ENCODE results near the gene SOX13. TPM values are rescaled to one million over a fixed set of nuclear protein-coding genes. Genes with fewer than 3 reads are reported as not detected.

Gene SOX13
- total and polyA plus RNA-seq, 9 of the 15 experiments (the other 6 are each of a cell fraction or from before 2014, with no cell fraction given), result 0.03 to 0.35 (median 0.06) TPM; not detected in 5

DNA sequence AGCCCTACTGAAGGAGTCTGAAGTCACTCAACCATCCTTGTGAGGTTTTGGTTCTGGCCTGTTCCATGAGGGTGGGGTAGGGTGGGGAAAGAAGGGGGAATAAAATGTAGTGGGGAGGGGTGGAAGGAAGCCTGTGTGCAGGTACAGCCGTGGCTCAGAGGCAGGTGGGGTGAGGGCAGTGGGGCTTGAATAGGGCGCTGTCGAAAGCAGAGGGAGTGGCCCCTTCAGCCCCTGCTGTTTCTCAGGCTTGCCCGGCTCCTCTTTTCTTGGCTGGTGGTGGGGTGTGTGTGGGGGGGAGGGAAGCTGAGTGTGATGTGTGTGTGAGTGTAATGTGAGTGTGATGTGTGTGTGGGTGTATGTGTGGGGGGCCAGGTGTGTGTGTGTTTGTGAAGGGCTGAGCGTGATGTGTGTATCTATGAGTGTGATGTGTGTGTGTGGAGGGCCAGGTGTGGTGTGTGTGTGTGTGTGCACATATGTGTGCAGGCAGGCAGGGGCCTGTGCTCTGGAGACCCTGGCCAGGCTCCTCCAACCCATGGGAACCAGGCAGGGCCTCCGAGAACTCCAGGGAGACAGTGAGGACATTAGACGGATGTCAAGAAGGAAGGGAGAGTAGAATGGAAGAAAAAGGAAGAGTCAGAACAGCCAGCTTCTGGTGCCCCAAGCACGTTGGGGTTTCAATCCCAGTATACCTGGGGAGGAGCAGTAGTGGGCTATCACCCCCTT is 9.0 kb downstream of the SOX13 start:
- Histone ChIP-seq H3K27ac (ENCODE audit: extremely low read depth, low read depth, low read length) (no peak overlapping the region), H3K79me2 (ENCODE audit: control insufficient read depth, insufficient read depth, low read length) (no peaks in the 10 kb centered on the region)
- FAIRE-seq, result no peak

More for the DNA sequence above, 9.0 kb downstream of the SOX13 start:
- no TSS peak for BruUV-seq (replicated peaks)
- DNase-seq (ENCODE audit: extremely low read depth in 1 of 4, low spot score in 3 of 4) (no peak), ATAC-seq (no peak)
- POLR2A ChIA-PET, result no interaction called here
- Histone ChIP-seq H4K20me1 (replicated peaks; ENCODE audit: control insufficient read depth, insufficient read depth, low read length) (peaks cover 3% of the 10 kb centered on the region; the same call in 1 of the 2 replicates), H3K9me1 (ENCODE audit: control insufficient read depth, insufficient read depth, low read length) (no peaks in the 10 kb centered on the region), H3K36me3 (ENCODE audit: control insufficient read depth, insufficient read depth, low read length) (no peaks in the 10 kb centered on the region), H3K9me3 (replicated peaks; ENCODE audit: control insufficient read depth, insufficient read depth, low read depth, low read length) (no peaks in the 10 kb centered on the region), H3K4me3 (no peak overlapping the region), H3K9ac (ENCODE audit: insufficient read depth in 1 of 2, low read depth in 2 of 2, low read length in 2 of 2) (no peak overlapping the region), H3K4me1 (replicated peaks in 1 of 2; ENCODE audit: control insufficient read depth in 2 of 2, insufficient read depth in 2 of 2, low read length in 2 of 2) (peaks cover 0 to 4% of the 10 kb centered on the region in 2 experiments; a peak in 1 of 5 replicates), H2AFZ (ENCODE audit: low read depth, low read length) (no peak overlapping the region), H3K27me3 (ENCODE audit: control insufficient read depth in 2 of 2, insufficient read depth in 2 of 2, low read length in 2 of 2) (peaks cover 12 to 66% of the 10 kb centered on the region in 2 experiments; a peak in 4 of 5 replicates), H3K4me2 (ENCODE audit: insufficient read depth, low read length) (no peak overlapping the region)
- CTCF ChIA-PET (ENCODE audit: low intra/inter-chr PET ratio), result no interaction called here
- TF ChIP-seq ZNF79 (CRISPR knock-in tag; IDR thresholded peaks at IDR 0.05; ENCODE audit: low read depth), result no peak
- no peak for TF ChIP-seq ZNF444 (CRISPR knock-in tag; IDR thresholded peaks at IDR 0.05)
- TF ChIP-seq RBM15 (IDR thresholded peaks at IDR 0.05; ENCODE audit: insufficient read depth, low read length), result no peak
- TF ChIP-seq ETV6 (IDR thresholded peaks at IDR 0.05; ENCODE audit: borderline replicate concordance in 1 of 2, low read depth in 2 of 2, low read length in 1 of 2), result no peak
- no peak for TF ChIP-seq ETV6 (CRISPR knock-in tag; IDR thresholded peaks at IDR 0.05; ENCODE audit: borderline replicate concordance)
- 0 out of 2 replicates have a peak, but pooled peaks have one; percentile 18 for TF ChIP-seq HBP1 (CRISPR knock-in tag; IDR thresholded peaks at IDR 0.05)
- TF ChIP-seq ZNF280A (IDR thresholded peaks at IDR 0.05; ENCODE audit: low read depth, partially characterized antibody), result no peak
- TF ChIP-seq PRPF4 (IDR thresholded peaks at IDR 0.05; ENCODE audit: insufficient read depth, low read depth, low read length, poor library complexity, severe bottlenecking), result no peak
- TF ChIP-seq CBX8 (IDR thresholded peaks at IDR 0.05; ENCODE audit: borderline replicate concordance, extremely low read depth, low read depth, low read length, poor library complexity, severe bottlenecking), result no peak
- in situ Hi-C loops (cut with MboI) (no loop called here), intact Hi-C loops (cut with micrococcal nuclease) (no loop called here)
- 3% methylated on average over 6 of the region's 8 CpGs for WGBS (ENCODE audit: insufficient coverage, low coverage, missing lambda C conversion rate)
